NCI-H1436 treated with DMSO at 0.1 percent for 48 hours (cell line): ENCODE data around the gene TSPO.
"Not testable (repeated sequence)": the region's sequence is repeated elsewhere in the genome, so short reads cannot be mapped to it uniquely, and the experiment has no call there.

Experiments
- DNase-seq: peaks from one replicate; lab custom pipeline; 2025; lab: John Stamatoyannopoulos, UW

The TSPO gene

GRCh38 chr22:43131773-43132501 is 19.4 kb upstream of the TSPO start:
- no peak for DNase-seq

DNA sequence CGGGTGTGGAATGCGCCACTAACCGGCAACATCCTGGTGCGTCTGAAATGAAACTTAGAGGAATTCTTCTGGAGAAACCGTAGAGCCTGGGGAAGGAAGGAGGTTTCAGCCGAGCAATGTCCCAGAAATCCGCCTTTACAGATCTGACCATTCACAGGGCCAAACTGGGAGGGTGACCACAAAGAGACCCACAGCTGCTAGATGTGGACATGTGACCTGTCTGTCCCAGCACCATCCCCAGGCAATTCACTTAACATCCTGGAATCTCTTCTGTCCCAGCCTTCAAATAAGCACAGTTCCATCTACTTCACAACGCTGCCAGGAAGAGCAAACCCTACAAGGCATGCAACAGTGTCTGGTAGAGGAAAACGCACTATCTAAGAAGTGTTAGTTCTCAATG is 18.0 kb upstream of the TSPO start:
- no peak for DNase-seq

- no peak for DNase-seq
Measured at GRCh38 chr22:43134553-43134952, 16.8 kb upstream of the TSPO start.

GRCh38 chr22:43135565-43135964 is 15.8 kb upstream of the TSPO start:
- no peak for DNase-seq

DNA sequence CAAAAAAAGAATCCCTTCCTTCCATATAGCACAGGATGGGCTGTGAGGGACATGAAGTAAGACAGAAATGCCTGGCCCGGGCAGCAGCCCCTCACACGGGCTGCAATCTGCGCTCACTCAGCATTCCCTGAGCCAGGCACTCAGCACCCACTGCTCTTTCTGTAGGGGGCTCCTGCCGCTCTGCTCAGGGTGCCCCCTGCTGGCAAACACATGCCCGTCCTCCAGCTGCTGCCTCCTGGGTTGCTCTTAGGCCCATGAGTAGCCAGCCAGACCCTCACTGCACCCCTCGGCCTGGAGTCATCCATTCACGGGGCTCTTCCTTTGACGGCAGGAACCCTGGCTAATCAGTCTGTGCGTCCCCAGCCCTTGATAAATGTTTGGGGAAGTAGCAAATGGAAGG is 15.1 kb upstream of the TSPO start:
- DNase-seq: no peak

GRCh38 chr22:43136801-43137200 is 14.6 kb upstream of the TSPO start:
- DNase-seq: no peak

- DNase-seq: no peak
Measured at GRCh38 chr22:43142880-43143562, 8.3 kb upstream of the TSPO start, which contains the start of gene MCAT. Gene MCAT, minus strand, starts transcription at chr22:43143398. Its CDS starts 50 bp downstream, at chr22:43143348.

DNA sequence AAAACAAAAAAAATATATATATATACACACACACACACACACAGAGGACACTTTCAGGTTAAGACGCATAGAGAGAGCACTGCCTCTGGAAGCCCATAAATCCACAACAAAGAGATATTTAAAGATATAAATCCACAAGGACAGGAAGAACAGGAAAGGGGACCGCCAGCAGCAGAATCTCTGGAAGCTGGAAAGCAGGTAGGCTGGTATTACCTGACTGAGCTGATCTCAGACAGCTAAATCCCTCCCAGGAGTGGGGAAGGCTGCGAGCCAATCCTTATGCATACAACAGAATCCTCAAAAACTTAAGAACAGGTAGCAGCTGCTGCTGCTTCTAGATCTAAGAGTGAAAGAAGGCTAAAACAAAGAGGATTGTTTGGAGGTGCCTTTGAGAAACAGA is 6.4 kb upstream of the TSPO start:
- no peak for DNase-seq

- not testable (repeated sequence) for DNase-seq
Measured at GRCh38 chr22:43145371-43145770, 6.0 kb upstream of the TSPO start.

DNA sequence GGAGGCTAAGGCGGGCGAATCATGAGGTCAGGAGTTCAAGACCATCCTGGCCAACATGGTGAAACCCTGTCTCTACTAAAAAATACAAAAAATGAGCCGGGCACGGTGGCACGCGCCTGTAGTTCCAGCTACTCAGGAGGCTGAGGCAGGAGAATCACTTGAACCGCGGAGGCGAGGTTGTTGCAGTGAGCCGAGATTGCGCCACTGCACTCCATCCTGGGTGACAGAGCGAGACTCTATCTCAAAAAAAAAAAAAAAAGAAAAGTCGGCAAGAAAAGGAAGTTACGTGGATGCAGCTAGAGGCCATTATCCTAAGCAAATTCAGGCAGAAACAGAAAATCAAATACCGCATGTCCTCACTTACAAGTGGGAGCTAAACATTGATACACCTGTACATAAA is 5.0 kb upstream of the TSPO start:
- not testable (repeated sequence) for DNase-seq

DNA sequence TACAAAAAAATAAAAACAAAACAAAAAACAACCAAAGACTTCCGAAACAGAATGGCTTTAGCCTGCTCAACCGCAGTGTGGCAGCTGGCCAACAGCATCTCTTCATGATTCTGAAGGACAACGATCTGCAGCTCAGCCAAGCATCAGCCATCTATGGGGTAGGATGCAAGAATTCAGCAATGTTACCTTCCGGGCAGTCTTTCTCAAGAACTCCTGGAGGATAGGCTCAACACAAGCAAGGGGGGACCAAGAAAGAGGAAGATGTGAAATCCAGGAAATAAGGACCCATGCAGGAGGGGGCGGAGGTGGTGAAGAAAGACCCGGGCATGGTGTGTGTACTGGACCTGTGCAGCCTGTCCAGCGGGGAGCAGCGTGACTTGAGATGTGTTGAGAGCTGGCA is 3.5 kb upstream of the TSPO start:
- no peak for DNase-seq

- no peak for DNase-seq
Measured at GRCh38 chr22:43148581-43148980, 2.8 kb upstream of the TSPO start.

DNA sequence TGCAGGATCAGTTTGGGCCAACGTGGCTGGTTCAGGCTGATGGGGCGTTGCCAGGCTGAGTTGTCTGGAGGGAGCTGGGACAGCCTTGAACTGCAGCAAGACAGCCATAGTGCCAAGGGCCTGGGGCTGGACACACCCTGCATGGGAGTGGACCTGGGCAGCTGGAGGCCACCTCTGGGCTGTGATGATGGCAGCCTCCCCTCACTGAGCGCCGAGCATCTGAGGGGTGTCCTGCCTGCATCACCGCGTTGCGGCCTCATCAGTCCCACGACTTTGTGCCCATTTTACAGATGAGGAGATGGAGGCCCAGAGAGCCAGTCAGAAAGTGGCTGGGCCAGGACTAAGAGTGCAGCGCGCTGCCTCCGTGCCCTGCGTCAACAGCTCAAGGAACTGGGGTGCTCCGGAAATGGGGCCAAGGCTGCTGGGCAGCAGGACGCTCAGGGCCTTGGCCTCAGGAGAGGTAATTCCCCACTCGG is 590 bp upstream of the TSPO start:
- no peak for DNase-seq

DNA sequence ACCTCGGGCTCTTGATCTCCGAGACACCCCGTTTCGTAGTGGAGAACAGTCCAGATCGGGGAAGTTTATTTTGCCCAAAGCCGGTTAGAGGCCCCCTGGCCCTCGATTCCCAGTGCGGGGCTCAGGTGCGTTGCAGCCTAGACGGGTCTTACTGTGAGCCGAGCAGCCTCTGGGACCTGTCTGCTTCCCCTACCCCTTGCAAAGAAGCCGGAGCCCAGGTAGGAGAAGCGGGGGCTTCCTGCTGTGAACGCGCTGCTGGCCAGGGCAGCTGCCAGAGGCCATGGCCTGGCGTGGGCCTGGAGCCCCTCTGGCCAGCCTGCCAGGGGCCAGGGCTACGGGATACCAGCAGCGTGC is 621 bp downstream of the TSPO start:
- DNase-seq: no peak

GRCh38 chr22:43152357-43153071 is 1.2 kb downstream of the TSPO start:
- no peak for DNase-seq

DNA sequence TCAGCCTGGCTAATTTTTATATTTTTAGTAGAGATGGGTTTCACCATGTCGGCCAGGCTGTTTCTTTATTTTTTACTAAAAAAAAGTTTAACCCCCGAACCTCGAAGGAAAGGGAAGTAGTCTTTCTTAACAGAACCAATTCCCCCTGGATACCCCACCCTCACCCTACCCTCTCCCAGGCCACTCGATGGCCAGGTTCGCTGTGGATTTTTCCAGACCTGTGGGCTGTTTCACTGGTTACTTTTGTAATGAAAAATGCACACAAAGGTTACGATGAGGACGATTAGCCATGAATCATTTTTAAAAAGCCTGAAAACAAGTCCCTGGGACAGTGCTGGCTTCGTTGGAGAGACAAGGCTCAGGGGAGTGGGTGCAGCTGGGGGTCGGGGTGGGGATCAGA is 2.5 kb downstream of the TSPO start:
- no peak for DNase-seq

GRCh38 chr22:43154887-43155536 is 3.7 kb downstream of the TSPO start:
- DNase-seq: no peak

GRCh38 chr22:43155789-43156188 is 4.4 kb downstream of the TSPO start:
- DNase-seq: no peak

DNA sequence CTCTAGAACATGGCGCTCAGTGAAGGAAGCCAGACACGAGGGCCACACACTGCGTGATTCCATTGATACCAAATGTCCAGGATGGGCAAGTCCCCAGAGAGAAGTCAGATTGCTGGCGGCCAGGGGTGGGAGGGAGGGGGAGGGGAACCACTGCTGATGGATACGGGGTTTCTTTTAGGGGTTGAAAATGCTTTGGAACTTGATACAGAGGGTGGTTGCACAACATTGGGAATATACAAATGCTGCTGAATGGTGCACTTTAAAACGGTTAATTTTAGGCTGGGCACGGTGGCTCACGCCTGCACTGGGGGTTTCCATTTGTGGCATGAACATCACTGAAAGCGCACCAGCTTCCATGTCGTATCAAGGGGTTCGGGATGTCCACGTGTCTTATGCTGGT is 5.1 kb downstream of the TSPO start:
- DNase-seq: no peak

GRCh38 chr22:43157874-43158546 is 6.7 kb downstream of the TSPO start:
- no peak for DNase-seq

GRCh38 chr22:43158778-43159483 is 7.6 kb downstream of the TSPO start:
- DNase-seq: no peak
